ENCODE results near the gene THNSL1.
"Not testable (repeated sequence)": the region's sequence is repeated elsewhere in the genome, so short reads cannot be mapped to it uniquely, and the experiment has no call there.

The THNSL1 gene

DNA sequence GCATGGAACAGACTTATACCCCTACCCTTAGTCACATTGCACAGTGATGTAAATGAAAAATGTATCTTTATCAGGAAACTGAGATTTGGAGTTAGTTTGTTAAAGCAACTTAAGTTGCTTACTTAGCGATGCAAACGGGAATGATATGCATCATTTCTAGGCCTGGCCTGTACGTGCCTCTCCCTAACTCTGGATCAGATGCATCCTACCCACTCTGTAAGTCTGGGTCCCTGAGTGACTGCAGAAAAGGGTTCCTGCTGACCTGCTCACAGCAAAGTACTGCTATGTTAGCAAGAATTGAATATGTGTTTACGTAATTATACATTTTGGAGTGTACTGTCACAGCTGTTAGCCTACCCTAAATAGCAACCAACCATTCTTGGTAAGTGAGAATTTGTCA is 33.3 kb upstream of the THNSL1 start:
- H3K27me3 ChIP-seq (ENCODE audit: control insufficient read depth, insufficient read depth, low read length): no peaks in the 10 kb centered on the region
- H3K9me3 ChIP-seq (ENCODE audit: control insufficient read depth, low read length): no peaks in the 10 kb centered on the region

DNA sequence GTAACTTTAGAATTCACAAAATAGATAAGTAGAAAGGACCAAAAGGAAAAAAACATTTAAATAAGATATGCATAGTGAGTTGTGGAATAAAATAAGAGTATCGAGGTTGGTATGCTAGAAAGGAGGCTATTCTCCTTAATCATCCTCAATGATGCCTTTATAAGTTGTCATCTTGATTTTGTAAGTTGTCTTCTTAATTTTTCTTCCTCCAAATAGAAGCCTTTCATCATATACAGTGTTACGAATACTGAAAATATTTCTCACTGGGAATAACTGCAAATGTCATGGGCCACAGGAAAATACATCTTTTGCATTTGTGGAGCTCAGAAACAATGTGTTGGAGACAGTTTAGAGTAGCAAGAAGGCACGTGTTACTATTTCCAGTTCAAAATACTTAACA is 32.5 kb upstream of the THNSL1 start:
- no peaks in the 10 kb centered on the region for H3K9me3 ChIP-seq (ENCODE audit: control insufficient read depth, low read length)
- H3K27me3 ChIP-seq (ENCODE audit: control insufficient read depth, insufficient read depth, low read length): no peaks in the 10 kb centered on the region
- no peaks in the 10 kb centered on the region for H3K36me3 ChIP-seq (ENCODE audit: control insufficient read depth, insufficient read depth, low read length)
- H3K4me1 ChIP-seq (ENCODE audit: control insufficient read depth, insufficient read depth, low read length): peaks cover 14% of the 10 kb centered on the region
- no peak overlapping the region for H3K9ac ChIP-seq (ENCODE audit: low read length)
- no peak overlapping the region for H3K4me3 ChIP-seq (ENCODE audit: low read length)

More for the DNA sequence above, 33.3 kb upstream of the THNSL1 start:
- Histone ChIP-seq H3K4me1 (ENCODE audit: control insufficient read depth, insufficient read depth, low read length) (peaks cover 14% of the 10 kb centered on the region), H3K36me3 (ENCODE audit: control insufficient read depth, insufficient read depth, low read length) (no peaks in the 10 kb centered on the region), H3K9ac (ENCODE audit: low read length) (no peak overlapping the region), H3K4me3 (ENCODE audit: low read length) (no peak overlapping the region)

GRCh38 chr10:24984906-24985305 is 31.5 kb upstream of the THNSL1 start:
- H3K4me1 ChIP-seq (ENCODE audit: control insufficient read depth, insufficient read depth, low read length): peaks cover 14% of the 10 kb centered on the region
- H3K9ac ChIP-seq (ENCODE audit: low read length): no peak overlapping the region
- no peaks in the 10 kb centered on the region for H3K36me3 ChIP-seq (ENCODE audit: control insufficient read depth, insufficient read depth, low read length)
- H3K9me3 ChIP-seq (ENCODE audit: control insufficient read depth, low read length): no peaks in the 10 kb centered on the region
- H3K27me3 ChIP-seq (ENCODE audit: control insufficient read depth, insufficient read depth, low read length): no peaks in the 10 kb centered on the region
- no peak overlapping the region for H3K4me3 ChIP-seq (ENCODE audit: low read length)

DNA sequence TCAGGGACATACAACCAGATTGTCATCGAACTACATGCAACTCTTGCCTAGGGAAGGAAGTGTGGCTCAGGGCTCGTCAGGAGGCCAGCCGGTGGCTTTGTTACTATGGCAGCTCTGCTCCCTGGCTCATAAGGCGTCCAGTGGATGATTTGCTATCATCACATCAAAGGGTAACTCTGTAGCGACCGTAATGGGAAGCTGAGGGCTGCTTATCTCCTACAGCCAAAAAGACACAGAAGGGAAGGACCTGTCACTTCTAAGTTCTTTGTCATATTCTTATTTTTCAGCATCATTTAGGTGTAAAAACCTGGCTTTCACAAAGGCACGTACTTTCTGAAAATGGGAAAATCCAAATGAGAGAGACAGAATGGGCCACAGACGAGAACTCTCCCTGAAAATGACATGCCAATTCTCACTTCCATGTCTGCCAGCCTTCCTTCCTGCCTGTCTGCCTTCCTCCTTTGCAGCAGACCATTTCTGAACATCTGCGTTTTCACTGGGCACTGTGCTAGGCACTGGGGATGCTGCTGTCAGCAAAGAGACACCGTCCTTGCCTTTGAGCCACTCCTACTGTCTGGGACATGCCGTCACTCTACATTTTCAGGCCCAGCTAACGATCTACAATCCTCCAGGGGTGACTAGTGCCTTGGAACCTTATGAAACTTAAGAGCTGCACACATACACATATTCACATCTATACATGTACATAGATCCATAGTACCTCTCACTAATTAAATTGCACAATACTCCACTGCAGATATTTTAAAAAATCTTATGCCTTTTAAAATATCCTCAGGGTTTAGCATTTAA is 27.4 kb upstream of the THNSL1 start:
- no peaks in the 10 kb centered on the region for H3K27me3 ChIP-seq (ENCODE audit: control insufficient read depth, insufficient read depth, low read length)
- H3K4me3 ChIP-seq (ENCODE audit: low read length): no peak overlapping the region
- peaks cover 5% of the 10 kb centered on the region for H3K4me1 ChIP-seq (ENCODE audit: control insufficient read depth, insufficient read depth, low read length)
- H3K9me3 ChIP-seq (ENCODE audit: control insufficient read depth, low read length): no peaks in the 10 kb centered on the region
- H3K36me3 ChIP-seq (ENCODE audit: control insufficient read depth, insufficient read depth, low read length): no peaks in the 10 kb centered on the region
- H3K9ac ChIP-seq (ENCODE audit: low read length): no peak overlapping the region

DNA sequence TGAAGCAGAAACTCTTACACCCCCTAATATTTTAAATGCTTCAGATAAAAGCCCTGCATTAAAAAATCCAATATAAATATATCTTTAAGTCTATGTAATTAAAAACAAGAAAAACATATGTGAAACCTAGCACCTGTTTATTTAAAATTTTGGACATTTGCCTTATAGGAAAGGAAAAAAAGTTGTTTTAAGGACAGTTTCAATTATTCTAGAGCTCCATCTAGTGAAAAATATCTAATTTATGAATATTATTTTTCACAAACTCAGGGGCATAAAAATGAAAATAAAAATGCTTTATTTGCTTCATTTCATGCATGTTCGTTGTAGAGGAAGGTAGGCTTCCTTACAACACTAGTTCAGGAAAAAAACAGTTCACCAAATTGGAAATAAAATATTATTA is 26.5 kb upstream of the THNSL1 start:
- no peaks in the 10 kb centered on the region for H3K27me3 ChIP-seq (ENCODE audit: control insufficient read depth, insufficient read depth, low read length)
- H3K4me3 ChIP-seq (ENCODE audit: low read length): no peak overlapping the region
- no peak overlapping the region for H3K9ac ChIP-seq (ENCODE audit: low read length)
- peaks cover 5% of the 10 kb centered on the region for H3K4me1 ChIP-seq (ENCODE audit: control insufficient read depth, insufficient read depth, low read length)
- no peaks in the 10 kb centered on the region for H3K9me3 ChIP-seq (ENCODE audit: control insufficient read depth, low read length)
- no peaks in the 10 kb centered on the region for H3K36me3 ChIP-seq (ENCODE audit: control insufficient read depth, insufficient read depth, low read length)

- Histone ChIP-seq H3K4me3 (ENCODE audit: low read length) (no peak overlapping the region), H3K4me1 (ENCODE audit: control insufficient read depth, insufficient read depth, low read length) (peaks cover 5% of the 10 kb centered on the region), H3K27me3 (ENCODE audit: control insufficient read depth, insufficient read depth, low read length) (no peaks in the 10 kb centered on the region), H3K9ac (ENCODE audit: low read length) (no peak overlapping the region), H3K9me3 (ENCODE audit: control insufficient read depth, low read length) (no peaks in the 10 kb centered on the region), H3K36me3 (ENCODE audit: control insufficient read depth, insufficient read depth, low read length) (no peaks in the 10 kb centered on the region)
These were observed 25.1 kb upstream of the THNSL1 start for GRCh38 chr10:24991298-24991697.

- H3K36me3 ChIP-seq (ENCODE audit: control insufficient read depth, insufficient read depth, low read length): no peaks in the 10 kb centered on the region
- H3K9ac ChIP-seq (ENCODE audit: low read length): no peak overlapping the region
- H3K9me3 ChIP-seq (ENCODE audit: control insufficient read depth, low read length): no peaks in the 10 kb centered on the region
- peaks cover 3% of the 10 kb centered on the region for H3K4me1 ChIP-seq (ENCODE audit: control insufficient read depth, insufficient read depth, low read length)
- no peaks in the 10 kb centered on the region for H3K27me3 ChIP-seq (ENCODE audit: control insufficient read depth, insufficient read depth, low read length)
- H3K4me3 ChIP-seq (ENCODE audit: low read length): no peak overlapping the region
These were observed 23.8 kb upstream of the THNSL1 start for GRCh38 chr10:24992512-24993133.

DNA sequence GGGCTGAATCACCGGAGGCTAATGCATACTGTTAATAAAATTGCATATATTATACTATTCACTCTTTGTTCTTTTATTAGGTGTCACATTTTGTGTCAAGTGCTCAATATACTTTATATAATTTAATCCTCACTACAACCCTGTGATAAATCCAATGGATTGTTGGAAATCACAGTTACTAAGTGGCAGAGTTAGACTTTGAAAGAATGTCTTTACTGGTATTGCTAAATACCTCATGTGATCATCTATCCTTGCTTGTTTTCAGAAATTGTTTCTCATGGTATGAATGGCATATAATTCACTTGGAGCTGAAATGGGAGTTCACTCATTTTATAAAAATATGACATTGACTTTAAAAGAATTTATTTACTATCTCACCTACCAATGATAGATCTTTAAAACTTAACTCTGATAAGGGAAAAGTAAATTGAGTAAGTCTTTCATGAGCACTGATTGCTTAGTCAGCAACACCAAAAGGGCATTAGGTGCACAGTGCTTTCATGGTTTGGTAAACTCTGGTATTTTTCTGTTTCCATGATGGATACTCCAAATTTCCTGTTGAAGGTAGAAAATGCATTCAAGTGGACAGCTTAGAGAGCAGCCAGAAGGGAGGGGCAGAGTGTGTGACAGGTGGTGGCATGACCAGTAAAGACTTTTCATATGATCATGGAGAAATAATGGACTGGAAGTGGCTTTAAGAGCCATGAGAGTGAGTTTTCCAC is 23.0 kb upstream of the THNSL1 start:
- Histone ChIP-seq H3K4me1 (ENCODE audit: control insufficient read depth, insufficient read depth, low read length) (no peaks in the 10 kb centered on the region), H3K4me3 (ENCODE audit: low read length) (no peak overlapping the region), H3K9ac (ENCODE audit: low read length) (no peak overlapping the region), H3K36me3 (ENCODE audit: control insufficient read depth, insufficient read depth, low read length) (no peaks in the 10 kb centered on the region), H3K27me3 (ENCODE audit: control insufficient read depth, insufficient read depth, low read length) (no peaks in the 10 kb centered on the region), H3K9me3 (ENCODE audit: control insufficient read depth, low read length) (no peaks in the 10 kb centered on the region)

GRCh38 chr10:24995072-24995471 is 21.3 kb upstream of the THNSL1 start:
- no peak overlapping the region for H3K4me3 ChIP-seq (ENCODE audit: low read length)
- H3K36me3 ChIP-seq (ENCODE audit: control insufficient read depth, insufficient read depth, low read length): no peaks in the 10 kb centered on the region
- no peaks in the 10 kb centered on the region for H3K27me3 ChIP-seq (ENCODE audit: control insufficient read depth, insufficient read depth, low read length)
- no peaks in the 10 kb centered on the region for H3K4me1 ChIP-seq (ENCODE audit: control insufficient read depth, insufficient read depth, low read length)
- H3K9me3 ChIP-seq (ENCODE audit: control insufficient read depth, low read length): no peaks in the 10 kb centered on the region
- H3K9ac ChIP-seq (ENCODE audit: low read length): no peak overlapping the region

GRCh38 chr10:24998044-24998443 is 18.4 kb upstream of the THNSL1 start:
- Histone ChIP-seq H3K4me1 (ENCODE audit: control insufficient read depth, insufficient read depth, low read length) (no peaks in the 10 kb centered on the region), H3K9ac (ENCODE audit: low read length) (no peak overlapping the region), H3K4me3 (ENCODE audit: low read length) (no peak overlapping the region), H3K9me3 (ENCODE audit: control insufficient read depth, low read length) (no peaks in the 10 kb centered on the region), H3K27me3 (ENCODE audit: control insufficient read depth, insufficient read depth, low read length) (no peaks in the 10 kb centered on the region), H3K36me3 (ENCODE audit: control insufficient read depth, insufficient read depth, low read length) (no peaks in the 10 kb centered on the region)

GRCh38 chr10:25011591-25011990 is 4.8 kb upstream of the THNSL1 start:
- H3K9ac ChIP-seq (ENCODE audit: low read length); H3K9me3 ChIP-seq (ENCODE audit: control insufficient read depth, low read length); H3K27me3 ChIP-seq (ENCODE audit: control insufficient read depth, insufficient read depth, low read length); H3K36me3 ChIP-seq (ENCODE audit: control insufficient read depth, insufficient read depth, low read length); H3K4me1 ChIP-seq (ENCODE audit: control insufficient read depth, insufficient read depth, low read length); H3K4me3 ChIP-seq (ENCODE audit: low read length): not testable (repeated sequence)

- H3K4me1 ChIP-seq (ENCODE audit: control insufficient read depth, insufficient read depth, low read length): no peaks in the 10 kb centered on the region
- H3K27me3 ChIP-seq (ENCODE audit: control insufficient read depth, insufficient read depth, low read length): no peaks in the 10 kb centered on the region
- no peaks in the 10 kb centered on the region for H3K36me3 ChIP-seq (ENCODE audit: control insufficient read depth, insufficient read depth, low read length)
- H3K4me3 ChIP-seq (ENCODE audit: low read length): no peak overlapping the region
- no peak overlapping the region for H3K9ac ChIP-seq (ENCODE audit: low read length)
- H3K9me3 ChIP-seq (ENCODE audit: control insufficient read depth, low read length): no peaks in the 10 kb centered on the region
These were observed 1.8 kb upstream of the THNSL1 start for GRCh38 chr10:25014579-25014978.

Data from mucosa of stomach (tissue), 1 donor.